Fibroblast of lung (primary cell): Measurements from ENCODE around the gene SLC7A5.

Source experiments
- CTCF ChIP-seq, 2 donors: IDR thresholded peaks in 1 of 2; conservative IDR thresholded peaks in 1 of 2; 1 replicate in 1 of 2; 2 replicates in 1 of 2; pipeline ENCODE4 v1.5.1; 2011 to 2012; ENCODE audit warnings: low read length in 2 of 2, control low read depth in 1 of 2, inconsistent platforms in 1 of 2, low read depth in 1 of 2, mild to moderate bottlenecking in 1 of 2
- EZH2 ChIP-seq: IDR thresholded peaks from 2 replicates; pipeline ENCODE4 v1.5.1; 2012; ENCODE audit warnings: low read length, control low read depth, mild to moderate bottlenecking; ENCODE audit errors: missing control alignments

GRCh38 chr16:87806261-87806640 lies 63.1 kb downstream of the SLC7A5 start:
- TF ChIP-seq CTCF (conservative IDR thresholded peaks at IDR 0.05 in 1 of 2, IDR thresholded peaks at IDR 0.05 in 1 of 2; ENCODE audit: low read depth in 1 of 2, low read length in 2 of 2), result no peak
- TF ChIP-seq EZH2, result no peak
